K562 (cell line): ENCODE results near the gene OLFML2A. TPM values are rescaled to one million over a fixed set of nuclear protein-coding genes. Genes with fewer than 3 reads are reported as not detected.

Experiments used
- polyA plus RNA-seq, 8 experiments: library from polyadenylated mRNA; depleted of rRNA in 4 of 8; stranded (reverse) in 5 of 8; unstranded in 3 of 8; fragments of >200 nt; fragmentation: Nextera tagmentation in 2 of 8; fragmentation: Illumina TruSeq in 1 of 8; extraction: Ambion mirVana in 2 of 8; extraction: Trizol in 1 of 8; gene quantifications; 2 replicates each; pipeline versions ENCODE4 v1.2.1 to v1.2.3, GENCODE V29; 2011 to 2014; ENCODE audit warnings: inconsistent platforms in 1 of 8, missing spikeins in 1 of 8
- total RNA-seq, 7 experiments: library from RNA; depleted of rRNA in 6 of 7; stranded (reverse); fragments of >200 nt in 6 of 7; fragmentation: Illumina TruSeq in 2 of 7; extraction: Trizol in 2 of 7; gene quantifications; 2 replicates each; pipeline versions ENCODE4 v1.2.1 to v1.2.3, GENCODE V29; 2011 to 2021; ENCODE audit warnings: low replicate concordance in 1 of 7
- TF ChIP-seq, protein P1 (sequence below): fragments of 450-650 bp; formaldehyde crosslinking; IDR thresholded peaks from 2 replicates; pipeline ENCODE4 v1.4.0; 2020; ENCODE audit warnings: mild to moderate bottlenecking
- TF ChIP-seq, protein P2 (sequence below): fragments of 250-450 bp; sonication (Bioruptor Pico); IDR thresholded peaks from 2 replicates; pipeline ENCODE4 v1.8.0; 2022; ENCODE audit warnings: moderate library complexity, mild to moderate bottlenecking, inconsistent platforms
- TF ChIP-seq, protein P3 (sequence below): fragments of 450-650 bp; IDR thresholded peaks from 2 replicates; pipeline ENCODE4 v1.6.1; 2014; ENCODE audit warnings: low read depth, mild to moderate bottlenecking, moderate library complexity, borderline replicate concordance

The OLFML2A gene
- total and polyA plus RNA-seq, 9 of the 15 experiments (the other 6 are each of a cell fraction or from before 2014, with no cell fraction given) = 0.16 TPM; not detected in 8

DNA sequence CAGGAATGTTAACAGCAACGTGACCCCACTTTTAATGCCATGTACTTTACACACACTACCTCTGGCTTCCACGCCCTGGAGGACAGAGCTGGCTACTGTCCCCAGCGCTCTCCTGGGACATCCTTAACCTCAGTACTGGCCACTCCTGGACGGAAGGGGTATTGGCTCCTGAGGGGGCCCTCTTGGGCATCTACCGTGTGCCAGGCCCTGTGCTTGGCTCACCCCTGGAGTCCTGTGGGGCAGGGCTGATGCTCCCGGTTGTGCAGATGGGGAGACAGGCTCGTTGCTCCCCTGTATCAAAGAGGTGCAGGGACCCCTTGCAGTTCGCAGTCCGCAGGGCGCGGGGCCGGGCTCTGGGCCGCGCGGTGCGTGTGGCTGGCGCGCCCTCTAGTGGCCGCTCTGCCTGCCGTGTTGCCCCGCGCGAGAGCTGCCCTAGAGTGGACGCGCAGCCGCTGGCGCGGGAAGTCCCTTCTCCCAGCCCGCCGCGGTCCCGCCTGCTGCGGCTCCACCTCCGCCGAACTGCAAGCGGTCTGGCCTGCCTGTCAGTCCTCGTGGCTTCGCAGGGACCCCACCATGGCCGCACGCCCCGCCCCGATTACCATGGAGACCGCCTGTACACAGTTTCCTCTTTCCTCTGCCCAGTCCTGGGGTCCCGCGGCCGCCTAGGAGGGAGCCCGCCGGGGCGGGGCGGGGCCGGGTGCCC lies 76.0 kb downstream of the OLFML2A start, which contains the start of gene WDR38 (continued):
- TF ChIP-seq, protein P1, sequence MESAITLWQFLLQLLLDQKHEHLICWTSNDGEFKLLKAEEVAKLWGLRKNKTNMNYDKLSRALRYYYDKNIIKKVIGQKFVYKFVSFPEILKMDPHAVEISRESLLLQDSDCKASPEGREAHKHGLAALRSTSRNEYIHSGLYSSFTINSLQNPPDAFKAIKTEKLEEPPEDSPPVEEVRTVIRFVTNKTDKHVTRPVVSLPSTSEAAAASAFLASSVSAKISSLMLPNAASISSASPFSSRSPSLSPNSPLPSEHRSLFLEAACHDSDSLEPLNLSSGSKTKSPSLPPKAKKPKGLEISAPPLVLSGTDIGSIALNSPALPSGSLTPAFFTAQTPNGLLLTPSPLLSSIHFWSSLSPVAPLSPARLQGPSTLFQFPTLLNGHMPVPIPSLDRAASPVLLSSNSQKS (CRISPR knock-in tag) = no peak
- TF ChIP-seq, protein P2, sequence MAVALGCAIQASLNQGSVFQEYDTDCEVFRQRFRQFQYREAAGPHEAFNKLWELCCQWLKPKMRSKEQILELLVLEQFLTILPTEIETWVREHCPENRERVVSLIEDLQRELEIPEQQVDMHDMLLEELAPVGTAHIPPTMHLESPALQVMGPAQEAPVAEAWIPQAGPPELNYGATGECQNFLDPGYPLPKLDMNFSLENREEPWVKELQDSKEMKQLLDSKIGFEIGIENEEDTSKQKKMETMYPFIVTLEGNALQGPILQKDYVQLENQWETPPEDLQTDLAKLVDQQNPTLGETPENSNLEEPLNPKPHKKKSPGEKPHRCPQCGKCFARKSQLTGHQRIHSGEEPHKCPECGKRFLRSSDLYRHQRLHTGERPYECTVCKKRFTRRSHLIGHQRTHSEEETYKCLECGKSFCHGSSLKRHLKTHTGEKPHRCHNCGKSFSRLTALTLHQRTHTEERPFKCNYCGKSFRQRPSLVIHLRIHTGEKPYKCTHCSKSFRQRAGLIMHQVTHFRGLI (CRISPR knock-in tag) = no peak
- TF ChIP-seq, protein P3, sequence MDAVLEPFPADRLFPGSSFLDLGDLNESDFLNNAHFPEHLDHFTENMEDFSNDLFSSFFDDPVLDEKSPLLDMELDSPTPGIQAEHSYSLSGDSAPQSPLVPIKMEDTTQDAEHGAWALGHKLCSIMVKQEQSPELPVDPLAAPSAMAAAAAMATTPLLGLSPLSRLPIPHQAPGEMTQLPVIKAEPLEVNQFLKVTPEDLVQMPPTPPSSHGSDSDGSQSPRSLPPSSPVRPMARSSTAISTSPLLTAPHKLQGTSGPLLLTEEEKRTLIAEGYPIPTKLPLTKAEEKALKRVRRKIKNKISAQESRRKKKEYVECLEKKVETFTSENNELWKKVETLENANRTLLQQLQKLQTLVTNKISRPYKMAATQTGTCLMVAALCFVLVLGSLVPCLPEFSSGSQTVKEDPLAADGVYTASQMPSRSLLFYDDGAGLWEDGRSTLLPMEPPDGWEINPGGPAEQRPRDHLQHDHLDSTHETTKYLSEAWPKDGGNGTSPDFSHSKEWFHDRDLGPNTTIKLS = peak; percentile 10; the same call in 1 of the 2 replicates
